Upper lobe of left lung (tissue), 6 donors: Measurements from ENCODE around the gene PROX2. TPM values are rescaled to one million over a fixed set of nuclear protein-coding genes. Genes with fewer than 3 reads are reported as not detected.

Source experiments
- ATAC-seq, 2 donors: fragments of 200-7000 bp; cut with Tn5 transposase; one replicate each; pipeline ENCODE4 v1.9.1; 2022; ENCODE audit warnings: mild to moderate bottlenecking in 2 of 2, moderate library complexity in 2 of 2; ENCODE audit not compliant: low FRiP score in 2 of 2
- DNase-seq, 2 donors: peaks; one replicate each; pipeline ENCODE4 v3.0.0-alpha.2; 2019 to 2020
- H3K27ac ChIP-seq, 4 donors: fragments of 200-600 bp; sonication (generic); one replicate each; pipeline ENCODE4 v1.5.1; 2016 to 2019
- H3K27me3 ChIP-seq, 4 donors: fragments of 200-600 bp; sonication (generic); one replicate each; pipeline ENCODE4 v1.5.1; 2017 to 2019
- H3K36me3 ChIP-seq, 4 donors: fragments of 200-600 bp; sonication (generic); one replicate each; pipeline ENCODE4 v1.5.1; 2016 to 2019
- H3K4me1 ChIP-seq, 4 donors: fragments of 200-600 bp; sonication (generic); one replicate each; pipeline ENCODE4 v1.5.1; 2018 to 2019
- H3K4me3 ChIP-seq, 4 donors: fragments of 200-600 bp; sonication (generic); one replicate each; pipeline ENCODE4 v1.5.1; 2017 to 2019; ENCODE audit warnings: mild to moderate bottlenecking in 2 of 4, moderate library complexity in 1 of 4
- H3K9me3 ChIP-seq, 4 donors: fragments of 200-600 bp; sonication (generic); one replicate each; pipeline ENCODE4 v1.5.1; 2018 to 2019
- EP300 ChIP-seq, 4 donors: sonication (generic); formaldehyde crosslinking; IDR thresholded peaks; one replicate each; pipeline ENCODE4 v1.5.1; 2017; ENCODE audit warnings: antibody characterized with exemption in 4 of 4, control low read depth in 2 of 4
- POLR2A ChIP-seq, 4 donors: fragments of 450-650 bp; IDR thresholded peaks; one replicate each; pipeline ENCODE4 v1.5.1; 2016 to 2017; ENCODE audit warnings: antibody characterized with exemption in 4 of 4, mild to moderate bottlenecking in 2 of 4
- POLR2AphosphoS5 ChIP-seq, 2 donors: sonication (generic); formaldehyde crosslinking; IDR thresholded peaks; one replicate each; pipeline ENCODE4 v1.5.1; 2017; ENCODE audit warnings: antibody characterized with exemption in 2 of 2
- WGBS, 2 donors: methylation state at CpG; one replicate each; pipeline ENCODE4 v1.1.5; 2017 to 2018; 5-methylcytosine and 5-hydroxymethylcytosine counted together
- total RNA-seq, 6 donors: library from RNA; depleted of rRNA in 4 of 6; stranded (reverse); fragments of >200 nt in 4 of 6; gene quantifications; one replicate each; pipeline versions ENCODE4 v1.1.0 to v1.2.1, GENCODE V29; 2016 to 2021
- TF ChIP-seq, protein P1 (sequence below), 6 experiments: fragments of 450-650 bp in 4 of 6; fragments of 200-600 bp in 2 of 6; sonication (generic) in 2 of 6; IDR thresholded peaks; one replicate each; pipeline ENCODE4 v1.5.1; 2016 to 2019; ENCODE audit warnings: antibody characterized with exemption in 6 of 6
- donor health status: DM: no; HTN: no; CAD: no; lungs with moderate emphysema.
- donor health status: DM: no; HTN: yes; CAD: no; lungs with severe emphysema.

Gene PROX2
- total RNA-seq, 6 donors from 2014 or later = 0.07 to 0.11 TPM; not detected in 4

DNA sequence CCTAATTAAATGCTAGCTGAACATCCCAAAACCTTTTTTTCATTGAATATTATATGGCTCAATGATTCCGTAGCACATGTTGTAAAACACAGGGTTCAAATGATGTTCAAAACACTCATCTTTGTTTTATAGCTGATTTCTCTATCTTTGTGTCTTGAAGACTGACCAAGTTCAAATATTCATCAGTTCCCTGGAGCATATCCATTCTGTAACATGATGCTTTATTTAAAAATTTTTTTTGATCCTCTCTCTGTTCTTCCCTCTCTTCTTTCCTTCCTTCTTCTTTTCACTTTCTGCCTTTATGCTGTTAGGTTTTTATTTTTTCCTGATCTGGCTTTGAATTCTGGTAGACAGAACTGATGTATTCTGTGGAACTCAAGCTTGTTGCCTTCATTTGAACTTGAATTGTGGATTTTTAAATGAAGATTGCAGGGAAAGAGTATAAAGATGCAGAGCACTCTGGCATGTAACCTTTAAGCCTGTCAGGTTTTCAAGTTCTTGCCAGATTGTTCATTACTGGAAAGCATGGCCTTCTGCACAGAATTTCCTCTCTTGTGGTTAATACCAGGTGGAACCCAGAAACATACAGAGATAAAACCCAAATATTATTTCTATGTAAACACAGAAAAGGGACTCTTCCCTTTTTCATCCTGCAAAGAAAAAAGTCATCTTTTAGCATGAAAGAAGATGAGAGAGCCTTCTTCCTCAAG lies 39.5 kb downstream of the PROX2 start:
- TF ChIP-seq EP300 (IDR thresholded peaks at IDR 0.05) (no peak), POLR2A (IDR thresholded peaks at IDR 0.05) (no peak), POLR2AphosphoS5 (IDR thresholded peaks at IDR 0.05) (no peak)
- TF ChIP-seq, protein P1, sequence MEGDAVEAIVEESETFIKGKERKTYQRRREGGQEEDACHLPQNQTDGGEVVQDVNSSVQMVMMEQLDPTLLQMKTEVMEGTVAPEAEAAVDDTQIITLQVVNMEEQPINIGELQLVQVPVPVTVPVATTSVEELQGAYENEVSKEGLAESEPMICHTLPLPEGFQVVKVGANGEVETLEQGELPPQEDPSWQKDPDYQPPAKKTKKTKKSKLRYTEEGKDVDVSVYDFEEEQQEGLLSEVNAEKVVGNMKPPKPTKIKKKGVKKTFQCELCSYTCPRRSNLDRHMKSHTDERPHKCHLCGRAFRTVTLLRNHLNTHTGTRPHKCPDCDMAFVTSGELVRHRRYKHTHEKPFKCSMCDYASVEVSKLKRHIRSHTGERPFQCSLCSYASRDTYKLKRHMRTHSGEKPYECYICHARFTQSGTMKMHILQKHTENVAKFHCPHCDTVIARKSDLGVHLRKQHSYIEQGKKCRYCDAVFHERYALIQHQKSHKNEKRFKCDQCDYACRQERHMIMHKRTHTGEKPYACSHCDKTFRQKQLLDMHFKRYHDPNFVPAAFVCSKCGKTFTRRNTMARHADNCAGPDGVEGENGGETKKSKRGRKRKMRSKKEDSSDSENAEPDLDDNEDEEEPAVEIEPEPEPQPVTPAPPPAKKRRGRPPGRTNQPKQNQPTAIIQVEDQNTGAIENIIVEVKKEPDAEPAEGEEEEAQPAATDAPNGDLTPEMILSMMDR (IDR thresholded peaks at IDR 0.05) = no peak

DNA sequence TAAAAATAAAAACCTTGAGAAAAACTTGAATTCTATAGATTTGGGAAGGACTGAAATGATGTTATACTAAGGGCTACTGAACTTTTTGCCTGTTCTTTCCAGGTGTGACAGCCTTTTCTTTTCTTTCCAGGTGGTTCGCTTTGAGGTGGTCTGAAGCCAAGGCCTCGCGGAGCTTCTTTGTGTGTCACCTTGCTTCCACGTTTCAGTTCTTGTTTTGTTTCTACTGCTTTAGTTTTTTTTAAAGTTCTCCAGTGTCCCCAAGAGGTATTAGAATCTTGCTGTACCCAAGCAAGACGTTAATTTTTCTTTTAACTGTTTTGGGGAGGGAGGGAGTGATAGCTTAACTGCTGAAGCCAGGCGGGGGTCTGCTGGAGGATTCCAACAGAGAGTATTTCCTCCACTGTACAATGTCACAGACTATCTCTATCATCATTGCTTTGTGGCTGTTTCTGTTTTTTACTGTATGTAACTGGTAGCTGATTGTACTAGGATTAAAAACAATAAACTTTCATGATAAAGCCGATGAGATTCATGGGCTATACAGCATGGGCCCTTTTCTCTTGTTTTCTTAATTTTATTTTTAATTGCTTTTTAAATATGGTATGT lies 40.2 kb downstream of the PROX2 start:
- DNase-seq (no peak), ATAC-seq (no peak)
- TF ChIP-seq, protein P1 (IDR thresholded peaks at IDR 0.05) = no peak
- no peak for TF ChIP-seq EP300 (IDR thresholded peaks at IDR 0.05)
- no peak for TF ChIP-seq POLR2A (IDR thresholded peaks at IDR 0.05)
- TF ChIP-seq POLR2AphosphoS5 (IDR thresholded peaks at IDR 0.05) = no peak
- 85 to 87% methylated on average over 7 of the region's 7 CpGs for WGBS, 2 donors
- peaks cover 0 to 34% (median 9%) of the 10 kb centered on the region in 4 donors for H3K36me3 ChIP-seq
- H3K27ac ChIP-seq = no peak overlapping the region
- no peaks in the 10 kb centered on the region for H3K27me3 ChIP-seq
- no peaks in the 10 kb centered on the region for H3K4me1 ChIP-seq
- no peak overlapping the region for H3K4me3 ChIP-seq
- H3K9me3 ChIP-seq = no peaks in the 10 kb centered on the region

More for the DNA sequence above, 39.5 kb downstream of the PROX2 start:
- Histone ChIP-seq H3K27me3 (no peaks in the 10 kb centered on the region), H3K27ac (no peak overlapping the region), H3K36me3 (peaks cover 0 to 34% (median 6%) of the 10 kb centered on the region in 4 donors), H3K9me3 (no peaks in the 10 kb centered on the region), H3K4me3 (no peak overlapping the region), H3K4me1 (no peaks in the 10 kb centered on the region)
- WGBS, 2 donors = 90 to 97% methylated on average over 1 of the region's 1 CpG
- no peak for ATAC-seq
- no peak for DNase-seq

DNA sequence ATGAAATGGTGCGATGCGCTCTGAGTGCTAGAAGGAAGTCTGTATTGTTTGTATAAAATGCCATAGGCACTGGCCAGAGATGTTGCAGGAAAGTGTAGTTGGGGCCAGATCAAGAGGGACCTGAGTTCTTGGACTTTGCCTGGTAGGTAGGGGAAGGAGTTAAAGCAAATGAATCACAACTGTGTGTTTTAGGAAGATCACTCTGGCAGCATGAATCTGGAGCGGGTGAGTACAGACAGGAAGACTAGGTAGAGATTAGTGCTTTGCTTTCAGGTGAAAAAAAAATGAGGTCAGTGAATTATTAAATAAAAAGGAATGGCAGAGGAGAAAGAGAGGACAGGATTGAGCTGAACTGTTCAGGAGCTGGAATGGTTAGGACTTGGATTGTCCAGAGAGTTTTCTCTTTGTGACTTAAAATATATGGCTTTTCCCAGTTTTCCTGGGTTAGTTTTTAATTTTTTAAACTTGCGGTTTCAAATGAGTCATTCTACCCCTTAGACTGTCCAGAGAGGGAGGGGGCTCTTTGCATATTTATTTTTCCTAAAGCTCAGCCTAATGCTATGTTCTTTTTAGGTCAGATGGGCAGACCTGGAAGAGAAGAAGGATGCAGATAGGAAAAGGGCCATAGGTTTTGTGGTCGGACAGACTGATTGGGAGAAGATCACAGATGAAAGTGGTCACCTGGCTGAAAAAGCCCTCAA lies 41.1 kb downstream of the PROX2 start:
- WGBS, 2 donors = 97 to 98% methylated on average over 4 to 5 of the region's 5 CpGs
- TF ChIP-seq, protein P1 (IDR thresholded peaks at IDR 0.05) = no peak
- TF ChIP-seq POLR2A (IDR thresholded peaks at IDR 0.05) (no peak), EP300 (IDR thresholded peaks at IDR 0.05) (no peak), POLR2AphosphoS5 (IDR thresholded peaks at IDR 0.05) (no peak)
- DNase-seq = no peak
- no peaks in the 10 kb centered on the region for H3K9me3 ChIP-seq
- H3K36me3 ChIP-seq = peaks cover 0 to 38% (median 14%) of the 10 kb centered on the region in 4 donors
- H3K4me1 ChIP-seq = no peaks in the 10 kb centered on the region
- H3K4me3 ChIP-seq = no peak overlapping the region
- ATAC-seq = no peak
- no peak overlapping the region for H3K27ac ChIP-seq
- H3K27me3 ChIP-seq = no peaks in the 10 kb centered on the region

DNA sequence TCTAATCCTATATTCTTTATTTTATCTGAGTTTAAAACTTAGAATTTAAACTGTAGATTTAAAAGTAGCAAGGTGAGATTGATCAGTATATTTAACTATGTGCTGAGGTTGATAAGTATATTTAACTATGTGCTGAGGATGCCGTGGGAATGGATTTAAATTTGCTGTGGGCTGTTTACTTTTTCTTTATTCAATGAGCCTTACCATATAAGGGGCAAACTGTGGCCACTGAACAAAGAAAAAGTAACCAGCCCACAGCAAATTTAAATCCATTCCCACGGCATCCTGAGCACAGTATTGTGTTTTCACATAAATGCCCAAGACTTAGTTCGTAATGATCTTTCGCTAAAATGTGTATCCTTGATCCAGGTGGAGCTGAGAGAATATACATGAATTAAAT lies 43.1 kb downstream of the PROX2 start:
- Histone ChIP-seq H3K4me1 (no peaks in the 10 kb centered on the region), H3K4me3 (no peak overlapping the region), H3K27me3 (no peaks in the 10 kb centered on the region), H3K36me3 (peaks cover 0 to 51% (median 19%) of the 10 kb centered on the region in 4 donors), H3K9me3 (no peaks in the 10 kb centered on the region), H3K27ac (no peak overlapping the region)
- TF ChIP-seq EP300 (IDR thresholded peaks at IDR 0.05) (no peak), POLR2AphosphoS5 (IDR thresholded peaks at IDR 0.05) (no peak), POLR2A (IDR thresholded peaks at IDR 0.05) (no peak)
- TF ChIP-seq, protein P1 (IDR thresholded peaks at IDR 0.05) = no peak
- DNase-seq = no peak
- 92 to 93% methylated on average over 4 of the region's 4 CpGs for WGBS, 2 donors
- no peak for ATAC-seq
